ENCODE results near the gene TEPSIN. TPM values are rescaled to one million over a fixed set of nuclear protein-coding genes. Genes with fewer than 3 reads are reported as not detected.

Gene TEPSIN
- total RNA-seq, 4 donors from 2014 or later, result 15.5 to 32.9 (median 24.3) TPM

GRCh38 chr17:81261582-81262336 is 22.9 kb upstream of the TEPSIN start:
- no peaks in the 10 kb centered on the region for H3K27me3 ChIP-seq
- in situ Hi-C loops (cut with MboI; ENCODE audit: low sequenced_read_pairs in 4 of 4), result loop anchor here in 2 of 4 donors (25.0 kb wide), 2 partner anchors 226 to 351 kb away; no protein-coding TSS in a partner anchor
- intact Hi-C loops (cut with DNase I; ENCODE audit: low total_unique reads), result no loop called here
- TF ChIP-seq CTCF (IDR thresholded peaks at IDR 0.05 in 4 of 5, conservative IDR thresholded peaks at IDR 0.05 in 1 of 5), result no peak
- TF ChIP-seq POLR2A (IDR thresholded peaks at IDR 0.05), result no peak
- no peak overlapping the region for H3K4me3 ChIP-seq
- no peak for ATAC-seq
- H3K4me1 ChIP-seq, result no peaks in the 10 kb centered on the region
- no peaks in the 10 kb centered on the region for H3K9me3 ChIP-seq
- DNase-seq, result no peak
- H3K36me3 ChIP-seq, result peaks cover 0 to 44% of the 10 kb centered on the region in 2 donors
- no peak overlapping the region for H3K27ac ChIP-seq

GRCh38 chr17:81261096-81261495 is 22.2 kb upstream of the TEPSIN start:
- H3K9me3 ChIP-seq, result no peaks in the 10 kb centered on the region
- H3K4me1 ChIP-seq, result peaks cover 0 to 1% of the 10 kb centered on the region in 2 donors
- no peak overlapping the region for H3K4me3 ChIP-seq
- TF ChIP-seq POLR2A (IDR thresholded peaks at IDR 0.05), result no peak
- no peak for TF ChIP-seq CTCF (IDR thresholded peaks at IDR 0.05 in 4 of 5, conservative IDR thresholded peaks at IDR 0.05 in 1 of 5)
- ATAC-seq, result no peak
- no peak overlapping the region for H3K27ac ChIP-seq
- no peaks in the 10 kb centered on the region for H3K27me3 ChIP-seq
- in situ Hi-C loops (cut with MboI; ENCODE audit: low sequenced_read_pairs in 4 of 4), result loop anchor here in 2 of 4 donors (25.0 kb wide), 2 partner anchors 226 to 351 kb away; no protein-coding TSS in a partner anchor
- DNase-seq, result no peak
- H3K36me3 ChIP-seq, result peaks cover 0 to 43% of the 10 kb centered on the region in 2 donors
- intact Hi-C loops (cut with DNase I; ENCODE audit: low total_unique reads), result no loop called here

- H3K27ac ChIP-seq, result no peak overlapping the region
- H3K27me3 ChIP-seq, result no peaks in the 10 kb centered on the region
- intact Hi-C loops (cut with DNase I; ENCODE audit: low total_unique reads), result no loop called here
- DNase-seq, result no peak
- peaks cover 4 to 6% of the 10 kb centered on the region in 2 donors for H3K4me1 ChIP-seq
- H3K4me3 ChIP-seq, result no peak overlapping the region
- no peaks in the 10 kb centered on the region for H3K9me3 ChIP-seq
- TF ChIP-seq CTCF (IDR thresholded peaks at IDR 0.05 in 4 of 5, conservative IDR thresholded peaks at IDR 0.05 in 1 of 5), result no peak
- no peak for TF ChIP-seq POLR2A (IDR thresholded peaks at IDR 0.05)
- H3K36me3 ChIP-seq, result peaks cover 0 to 39% of the 10 kb centered on the region in 2 donors
- ATAC-seq, result no peak
- in situ Hi-C loops (cut with MboI; ENCODE audit: low sequenced_read_pairs in 4 of 4), result loop anchor here in 2 of 4 donors (25.0 kb wide), 2 partner anchors 227 to 352 kb away; no protein-coding TSS in a partner anchor
Measured at GRCh38 chr17:81260641-81261040, 21.8 kb upstream of the TEPSIN start.

- in situ Hi-C loops (cut with MboI; ENCODE audit: low sequenced_read_pairs in 4 of 4), result loop anchor here in 2 of 4 donors (25.0 kb wide), 2 partner anchors 227 to 352 kb away; no protein-coding TSS in a partner anchor
- Histone ChIP-seq H3K4me3 (no peak overlapping the region), H3K4me1 (peaks cover 9 to 10% of the 10 kb centered on the region in 2 donors), H3K27ac (no peak overlapping the region), H3K36me3 (peaks cover 0 to 34% of the 10 kb centered on the region in 2 donors), H3K9me3 (no peaks in the 10 kb centered on the region), H3K27me3 (no peaks in the 10 kb centered on the region)
- intact Hi-C loops (cut with DNase I; ENCODE audit: low total_unique reads), result no loop called here
- TF ChIP-seq POLR2A (IDR thresholded peaks at IDR 0.05) (no peak), CTCF (IDR thresholded peaks at IDR 0.05 in 4 of 5, conservative IDR thresholded peaks at IDR 0.05 in 1 of 5) (no peak)
- no peak for DNase-seq
- no peak for ATAC-seq
Measured at GRCh38 chr17:81260171-81260570, 21.3 kb upstream of the TEPSIN start.
